ENCODE results near the gene CD300C.
"Not testable (repeated sequence)": the region's sequence is repeated elsewhere in the genome, so short reads cannot be mapped to it uniquely, and the experiment has no call there.

Gene CD300C

DNA sequence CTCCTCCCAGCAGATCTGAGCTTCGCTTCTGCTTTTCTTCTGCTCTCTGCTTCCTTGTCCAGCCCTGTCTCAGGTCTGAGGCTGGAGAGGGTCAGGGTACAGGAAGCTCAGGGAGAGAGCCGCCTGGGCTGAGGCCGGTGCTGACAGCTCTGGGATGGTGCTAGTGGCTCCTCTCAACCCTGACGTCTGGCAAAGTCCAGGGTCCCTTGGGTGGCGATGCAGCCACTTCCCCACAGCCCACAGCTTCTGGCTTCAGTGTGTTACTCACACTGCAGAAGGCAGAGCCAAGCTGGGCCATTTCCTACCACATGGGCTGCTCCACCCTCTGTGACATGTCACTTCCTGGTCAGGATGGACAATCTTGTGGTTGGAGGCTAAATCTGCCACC is at the start of gene CD300C:
Gene CD300C (minus strand): TSS at position 273 of the 388 bp plus-strand sequence. CDS start 333 bp downstream, outside the sequence.
- H3K4me3 ChIP-seq: peak within 1 kb of the TSS in 3 of 7 experiments; percentile 6 to 13 (median 8)
- H3K27ac ChIP-seq: peak within 1 kb of the TSS in 13 of 21 experiments; percentile 15 to 70 (median 40)

DNA sequence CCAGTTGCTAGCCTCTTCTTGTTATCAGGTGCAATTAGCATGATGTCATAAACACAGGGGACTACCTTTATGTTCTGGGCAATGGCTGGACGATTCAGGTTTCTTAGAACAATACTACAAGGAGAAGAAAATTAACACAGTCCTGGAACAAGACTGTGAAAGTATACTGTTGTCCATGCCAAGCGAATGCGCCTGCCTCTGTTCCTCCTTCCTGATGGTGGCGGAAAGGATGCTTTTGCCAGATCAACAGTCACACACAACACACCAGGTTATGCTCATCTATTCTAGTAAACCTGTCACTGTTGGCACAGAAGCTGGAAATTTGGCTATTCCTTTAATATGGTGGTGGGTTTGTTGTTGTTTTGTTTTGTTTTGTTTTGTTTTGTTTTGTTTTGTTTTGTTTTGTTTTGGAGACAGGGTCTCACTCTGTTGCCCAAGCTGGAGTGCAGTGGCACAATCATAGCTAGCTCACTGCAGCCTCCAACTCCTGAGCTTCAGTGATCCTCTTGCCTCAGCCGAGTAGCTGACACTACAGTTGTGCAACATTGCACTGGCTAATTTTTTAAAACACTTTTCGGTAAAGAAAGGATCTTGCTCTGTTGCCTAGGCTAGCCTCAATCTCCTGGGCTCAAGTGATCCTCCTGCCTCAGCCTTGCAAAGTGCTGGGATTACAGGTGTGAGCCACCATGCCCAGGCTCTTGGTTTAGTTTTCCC is 49.3 kb upstream of the CD300C start:
- Histone ChIP-seq H3K27ac (no peak overlapping the region), H3K4me3 (no peak overlapping the region)

DNA sequence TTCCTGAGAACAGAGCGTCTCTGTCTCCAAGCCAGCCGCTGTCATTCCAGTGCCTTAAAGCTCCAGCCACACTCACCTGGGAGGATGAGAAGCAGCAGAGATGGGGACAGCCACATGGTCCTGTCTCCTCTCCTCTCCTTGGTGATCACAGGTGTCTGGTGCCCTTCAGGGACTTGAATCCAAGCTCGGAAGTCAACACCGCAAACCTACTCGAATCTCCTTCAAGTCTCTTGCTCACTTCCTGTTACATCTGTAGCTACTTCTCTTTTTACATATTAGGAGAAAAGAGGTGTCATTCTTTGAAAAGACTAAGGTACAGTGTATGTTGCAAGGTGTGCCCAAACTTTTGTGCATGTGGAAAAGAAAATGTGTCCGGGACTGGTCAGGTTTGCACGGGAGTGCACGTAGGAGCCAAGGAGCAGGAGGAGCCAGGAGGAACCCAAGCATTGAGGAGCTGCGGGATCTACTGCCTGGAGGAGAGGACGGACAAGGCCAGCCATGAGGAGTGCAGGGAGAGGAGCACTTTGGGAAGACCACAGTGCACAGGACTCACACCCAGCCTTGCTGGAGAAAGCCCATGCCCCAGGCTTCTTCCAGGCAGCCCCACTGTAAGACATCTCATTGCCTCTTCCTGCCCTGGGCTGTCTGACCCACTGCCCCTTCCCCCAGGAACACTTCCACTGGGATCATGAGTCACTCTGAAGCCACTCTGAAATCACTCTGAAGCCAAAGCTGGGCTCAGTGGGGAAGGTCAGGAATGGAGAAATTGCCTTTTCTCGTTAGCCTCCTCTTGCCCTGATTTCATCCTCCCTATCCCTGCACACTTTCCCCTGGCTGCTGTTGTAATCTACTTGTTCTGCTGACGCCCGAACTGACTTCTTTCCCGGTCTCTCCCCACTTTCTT is 46.4 kb upstream of the CD300C start, which contains the start of gene CD300LD:
Gene CD300LD (minus strand): TSS at position 197 of the 904 bp plus-strand sequence. CDS start 81 bp downstream, at position 116.
- no peak within 1 kb of the TSS for H3K4me3 ChIP-seq
- no peak within 1 kb of the TSS for H3K27ac ChIP-seq

DNA sequence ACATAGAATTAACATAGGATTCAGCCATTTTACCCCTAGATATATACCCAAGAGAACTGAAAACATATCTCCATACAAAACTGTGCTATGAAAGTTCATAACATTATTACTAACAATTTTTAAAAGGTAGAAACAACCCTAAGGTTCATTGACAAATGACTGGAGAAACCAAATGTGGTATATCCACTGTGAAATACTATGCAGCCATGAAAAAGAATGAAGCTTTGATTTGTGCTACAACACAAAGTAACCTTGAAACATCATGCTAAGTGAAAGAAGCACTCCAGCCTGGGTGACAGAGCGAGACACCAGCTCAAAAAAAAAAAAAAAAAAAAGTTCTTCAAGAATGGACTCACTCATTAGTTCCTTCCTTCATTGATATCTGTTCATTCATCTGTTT is 45.6 kb upstream of the CD300C start:
- H3K27ac ChIP-seq: no peak overlapping the region

DNA sequence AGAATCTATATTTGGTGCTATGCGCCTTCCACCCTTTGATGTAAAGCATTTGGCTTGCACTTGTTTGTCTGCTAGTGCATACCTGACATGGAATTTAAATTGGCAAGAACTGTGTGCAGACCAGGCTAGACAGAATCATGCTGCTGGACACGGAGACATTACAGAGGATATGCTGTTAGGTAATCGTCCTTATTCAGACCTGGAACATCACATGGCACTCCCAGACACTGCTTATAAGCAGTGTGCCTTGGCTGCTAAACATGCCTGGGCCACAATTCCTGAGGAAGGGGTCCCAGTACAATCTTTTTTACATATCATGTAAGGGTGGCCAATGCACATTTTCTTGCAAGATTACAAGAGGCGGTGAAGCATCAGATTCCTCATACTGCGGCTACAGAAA is 39.8 kb upstream of the CD300C start:
- no peak overlapping the region for H3K27ac ChIP-seq
- H3K4me3 ChIP-seq: no peak overlapping the region

More for the DNA sequence above, 45.6 kb upstream of the CD300C start:
- no peak overlapping the region for H3K4me3 ChIP-seq

DNA sequence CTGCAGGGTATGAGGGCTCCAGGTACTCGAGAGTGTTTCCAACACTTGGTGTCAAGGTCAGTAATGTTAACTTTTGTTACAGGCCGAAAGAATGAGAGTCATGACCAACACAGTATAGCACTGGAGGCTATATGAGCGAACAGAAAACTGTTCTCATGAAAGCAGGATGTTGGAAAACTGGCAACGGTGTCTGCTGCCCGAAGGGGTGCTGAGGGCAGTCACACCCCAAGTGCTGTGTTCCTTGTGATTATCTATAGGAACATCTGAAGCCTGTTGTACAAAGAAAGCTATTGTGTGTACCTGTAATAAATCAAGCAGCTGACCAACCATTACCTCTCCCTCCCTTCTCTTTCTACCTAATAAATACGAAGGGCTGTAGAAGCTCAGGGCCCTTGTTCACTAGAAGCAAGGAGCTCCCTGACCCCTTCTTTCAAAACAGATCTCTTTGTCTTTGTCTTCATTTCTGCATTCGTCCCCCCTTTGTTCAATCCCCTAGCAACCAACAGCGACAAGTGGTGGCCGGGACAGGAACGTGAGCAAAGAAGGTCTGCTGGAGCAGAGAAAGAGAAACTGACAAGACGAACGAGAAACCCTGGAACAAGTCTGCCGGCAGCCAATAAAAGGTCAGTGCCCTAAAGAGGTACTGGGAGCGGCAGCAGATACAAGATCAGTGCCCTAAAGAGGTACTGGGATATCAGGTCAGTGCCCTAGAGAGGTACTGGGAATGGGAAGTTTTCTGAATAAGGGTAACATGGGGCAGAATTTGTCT is 38.6 kb upstream of the CD300C start:
- H3K4me3 ChIP-seq: no peak overlapping the region

DNA sequence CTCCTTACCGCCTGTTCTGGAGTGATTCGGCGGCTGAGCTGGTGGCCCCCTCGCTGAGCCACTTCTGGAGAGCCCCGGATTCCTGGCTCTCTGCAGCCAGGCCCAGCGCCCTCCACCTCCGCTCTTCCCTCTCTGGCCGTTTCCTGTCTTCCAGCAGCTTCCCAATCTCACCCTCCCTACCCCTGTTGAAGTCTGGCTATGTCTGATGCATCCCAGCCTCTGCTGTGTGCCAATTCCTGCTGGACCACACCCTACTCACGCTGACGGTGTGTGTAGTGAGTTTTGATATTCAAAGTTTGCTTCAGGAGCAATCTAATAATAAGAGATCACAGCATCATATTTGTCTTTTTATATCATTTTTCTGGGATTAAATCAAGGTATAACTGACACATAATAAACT is 36.7 kb upstream of the CD300C start:
- no peak overlapping the region for H3K4me3 ChIP-seq
- no peak overlapping the region for H3K27ac ChIP-seq

More for the DNA sequence above, 38.6 kb upstream of the CD300C start:
- H3K27ac ChIP-seq: no peak overlapping the region

DNA sequence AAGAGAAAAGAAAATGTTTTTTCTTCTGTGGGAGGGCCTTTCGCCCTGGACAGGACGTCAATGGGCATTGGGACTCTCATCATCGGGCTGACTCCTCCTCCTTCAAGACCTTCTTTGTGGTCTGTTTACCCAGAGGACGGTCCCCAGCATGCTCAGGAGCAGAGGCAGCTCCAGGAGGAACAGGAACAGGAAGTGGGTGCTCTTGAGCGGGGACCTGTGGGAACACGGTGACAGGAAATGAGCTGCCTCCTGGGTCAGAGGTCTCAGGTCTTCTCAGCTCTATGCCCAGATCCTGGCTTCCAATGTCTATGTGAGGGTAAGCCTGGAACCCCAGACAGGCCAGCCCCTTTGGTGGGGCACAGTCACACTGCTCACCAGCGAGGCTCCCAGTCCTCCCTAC is 34.0 kb upstream of the CD300C start:
- no peak overlapping the region for H3K27ac ChIP-seq
- no peak overlapping the region for H3K4me3 ChIP-seq

DNA sequence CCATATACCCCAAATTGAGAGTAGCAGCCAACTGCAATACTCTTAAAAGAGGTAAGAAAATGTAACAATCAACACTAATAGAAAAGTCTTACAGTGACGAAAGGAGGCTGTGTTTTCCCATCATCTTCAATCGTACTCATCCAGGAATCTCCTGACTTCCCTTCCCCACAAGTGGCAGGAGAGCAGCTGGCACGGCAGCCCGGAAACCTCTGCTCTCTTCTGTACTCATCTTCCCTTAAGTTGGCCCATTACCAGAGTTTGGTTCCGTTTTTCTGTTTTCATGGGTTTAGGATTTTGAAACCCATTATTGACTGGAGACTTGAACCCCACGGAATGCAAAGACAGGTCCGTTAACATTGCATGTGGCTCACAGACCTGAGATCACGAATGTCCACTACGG is 33.1 kb upstream of the CD300C start:
- H3K4me3 ChIP-seq: no peak overlapping the region
- no peak overlapping the region for H3K27ac ChIP-seq

DNA sequence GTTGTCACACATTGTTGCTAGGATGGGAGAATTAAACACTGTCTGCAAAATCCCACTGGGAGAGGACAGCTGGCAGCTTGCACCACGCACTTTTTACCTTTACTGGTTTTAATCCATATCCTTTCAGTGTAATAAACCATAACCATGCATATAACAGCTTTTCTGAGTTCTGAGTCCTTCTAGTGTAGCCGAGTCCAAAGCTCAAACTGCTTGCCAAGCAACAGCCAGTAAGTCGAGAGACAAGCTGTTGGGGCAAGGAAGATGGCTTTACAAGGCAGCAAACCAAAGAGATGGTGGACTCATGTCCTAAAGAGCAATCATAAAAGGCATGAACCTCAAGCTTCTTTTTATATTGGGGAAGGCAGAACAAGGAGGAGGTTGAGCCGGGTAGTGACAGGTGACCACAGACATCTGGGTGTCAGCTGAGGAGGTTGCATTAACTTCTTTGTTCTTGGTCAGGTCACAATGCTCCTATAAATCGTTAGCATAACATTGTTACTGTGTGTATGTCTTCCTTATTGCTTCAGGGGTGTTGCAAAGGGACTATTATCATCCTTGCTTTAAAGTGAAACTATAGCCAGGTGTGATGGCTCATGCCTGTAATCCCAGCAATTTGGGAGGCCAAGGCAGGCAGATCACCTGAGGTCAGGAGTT is 28.7 kb upstream of the CD300C start:
- H3K27ac ChIP-seq: no peak overlapping the region
- no peak overlapping the region for H3K4me3 ChIP-seq

DNA sequence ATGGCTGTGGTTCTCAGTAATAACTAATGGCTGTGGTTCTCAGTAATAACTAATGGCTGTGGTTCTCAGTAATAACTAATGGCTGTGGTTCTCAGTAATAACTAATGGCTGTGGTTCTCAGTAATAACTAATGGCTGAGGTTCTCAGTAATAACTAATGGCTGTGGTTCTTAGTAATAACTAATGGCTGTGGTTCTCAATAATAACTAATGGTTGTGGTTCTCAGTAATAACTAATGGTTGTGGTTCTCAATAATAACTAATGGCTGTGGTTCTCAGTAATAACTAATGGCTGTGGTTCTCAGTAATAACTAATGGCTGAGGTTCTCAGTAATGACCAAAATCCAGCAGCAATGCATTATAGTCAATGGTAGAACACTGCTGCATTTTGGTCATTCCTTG is 27.7 kb upstream of the CD300C start:
- not testable (repeated sequence) for H3K4me3 ChIP-seq, H3K27ac ChIP-seq

DNA sequence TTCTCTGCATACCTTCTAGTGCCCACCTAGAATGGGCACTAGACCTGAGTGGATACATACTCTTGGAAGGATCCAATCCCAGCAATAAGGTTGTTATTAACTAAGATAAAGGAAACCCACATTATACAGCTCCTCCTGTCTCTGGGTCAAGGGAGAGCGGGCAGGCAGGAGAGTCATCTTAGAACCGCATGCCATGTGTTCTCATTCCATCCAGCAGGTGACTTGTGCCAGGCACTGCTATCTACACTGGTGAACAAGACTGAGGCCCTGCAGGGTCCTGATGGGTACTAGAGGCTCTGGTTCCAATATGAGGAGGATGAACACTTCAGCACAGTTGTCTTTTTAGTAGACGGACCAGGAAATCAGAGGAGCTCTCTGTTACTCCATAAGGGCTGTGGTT is 27.3 kb upstream of the CD300C start:
- Histone ChIP-seq H3K27ac (no peak overlapping the region), H3K4me3 (no peak overlapping the region)

DNA sequence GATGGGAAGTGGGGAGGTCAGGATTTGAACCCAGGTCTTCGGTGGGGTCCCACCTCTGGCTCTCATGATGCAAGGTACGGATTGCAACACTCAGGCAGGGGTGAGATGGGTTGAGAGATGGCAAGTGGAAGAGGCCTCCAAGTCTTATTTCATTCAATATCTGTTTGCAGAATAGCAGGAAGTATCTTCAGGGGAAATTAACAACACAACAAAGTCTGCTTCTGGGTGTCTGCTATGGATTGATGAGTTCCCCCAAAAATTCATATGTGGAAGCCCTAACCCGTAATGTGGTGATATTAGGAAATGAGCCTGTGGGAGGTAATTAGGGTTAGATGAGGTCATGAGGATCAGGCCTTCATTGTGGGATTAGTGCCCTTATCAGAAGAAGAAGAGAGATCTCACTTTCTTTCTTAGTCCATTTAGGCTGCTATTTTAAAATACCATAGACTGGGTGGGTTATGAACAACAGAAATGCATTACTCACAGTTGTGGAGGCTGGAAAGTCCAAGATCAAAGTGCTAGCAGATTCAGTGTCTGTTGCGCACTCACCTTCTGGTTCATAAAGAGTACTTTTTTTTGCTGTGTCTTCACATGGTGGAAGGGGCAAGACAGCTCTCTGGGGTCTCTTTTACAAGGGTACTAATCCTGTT is 25.8 kb upstream of the CD300C start:
- H3K4me3 ChIP-seq: no peak overlapping the region
- H3K27ac ChIP-seq: no peak overlapping the region

DNA sequence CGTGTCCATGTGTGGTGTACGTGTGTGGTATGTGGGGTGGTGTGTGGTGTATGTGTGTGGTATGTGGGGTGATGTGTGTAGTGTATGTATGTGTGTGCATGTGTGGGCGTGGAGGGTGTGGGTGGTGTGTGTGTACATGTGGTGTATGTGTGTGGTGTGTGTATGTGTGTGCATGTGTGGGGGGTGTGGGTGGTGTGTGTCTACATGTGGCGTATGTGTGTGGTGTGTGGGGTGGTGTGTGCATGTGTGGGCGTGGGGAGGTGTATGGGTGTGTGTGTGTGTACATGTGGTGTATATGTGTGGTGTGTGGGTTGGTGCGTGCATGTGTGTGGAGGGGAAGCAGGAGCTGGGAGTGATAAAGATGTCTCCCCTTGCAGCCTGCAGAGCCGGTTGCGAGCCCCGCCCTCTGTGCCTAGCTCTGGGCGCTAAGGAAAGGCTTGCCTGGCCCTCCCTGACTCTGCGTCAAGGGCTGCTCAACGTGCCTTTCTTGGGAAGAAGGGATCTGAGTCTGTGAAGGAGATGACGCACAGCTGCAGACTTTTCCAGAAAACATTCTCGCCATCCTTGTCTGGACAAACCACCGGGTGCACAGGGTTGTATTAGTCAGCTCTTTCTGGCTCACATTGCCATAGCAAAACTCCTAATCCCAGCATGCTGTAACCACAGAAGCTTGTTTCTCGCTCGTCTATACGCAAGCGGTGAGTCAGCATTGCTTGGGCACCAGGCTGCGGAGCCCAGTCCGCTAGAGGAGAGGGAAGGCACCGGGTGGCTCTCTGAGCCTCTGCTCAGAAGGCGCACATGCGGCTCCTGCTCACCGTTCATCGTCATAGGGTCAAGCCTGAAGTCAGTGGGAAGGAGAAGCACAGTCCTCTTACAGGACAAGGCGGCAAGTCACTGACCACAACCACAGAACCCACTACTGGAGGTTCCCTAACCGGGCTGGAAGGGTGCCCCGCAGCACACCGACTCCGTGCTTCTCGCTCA is 23.4 kb upstream of the CD300C start:
- H3K4me3 ChIP-seq: no peak overlapping the region
- peak overlapping the region in 15 of 21 experiments; percentile 19 to 73 (median 55) for H3K27ac ChIP-seq

DNA sequence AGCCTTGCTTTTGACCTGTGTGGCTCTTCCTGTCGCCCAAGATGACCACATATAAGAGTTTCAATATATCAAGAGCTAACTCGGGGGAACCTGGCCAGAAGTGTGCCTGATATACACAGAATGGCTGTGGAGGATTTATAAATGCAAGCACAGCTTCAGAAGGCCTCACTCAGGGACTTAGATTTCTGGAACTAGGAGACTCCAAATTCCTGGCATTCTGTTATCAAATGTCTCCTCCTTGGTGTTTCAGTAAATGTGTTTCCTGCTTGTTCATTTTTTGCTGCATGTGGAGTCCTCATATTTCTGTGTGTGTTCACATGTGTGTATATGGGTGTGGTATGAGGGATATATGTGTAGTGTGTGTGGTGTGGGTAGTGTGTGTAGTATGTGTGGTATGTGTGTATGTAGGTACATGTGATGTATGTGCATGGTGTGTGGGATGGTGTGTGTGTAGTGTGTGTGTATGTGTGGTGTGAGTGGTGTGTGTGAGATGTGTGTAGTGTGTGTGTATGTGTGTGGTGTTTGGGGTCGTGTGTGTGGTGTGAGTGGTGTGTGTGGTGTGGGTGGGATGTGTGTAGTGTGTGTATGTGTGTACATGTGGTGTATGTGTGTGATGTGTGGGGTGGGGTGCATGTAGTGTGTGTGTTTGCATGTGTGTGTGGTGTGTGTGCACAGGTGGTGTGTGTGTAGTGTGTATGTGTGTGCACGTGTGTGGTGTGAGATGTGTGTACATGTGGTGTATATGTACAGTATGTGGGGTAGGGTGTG is 22.4 kb upstream of the CD300C start:
- no peak overlapping the region for H3K4me3 ChIP-seq
- H3K27ac ChIP-seq: peak overlapping the region in 4 of 21 experiments; percentile 19 to 73 (median 44)

DNA sequence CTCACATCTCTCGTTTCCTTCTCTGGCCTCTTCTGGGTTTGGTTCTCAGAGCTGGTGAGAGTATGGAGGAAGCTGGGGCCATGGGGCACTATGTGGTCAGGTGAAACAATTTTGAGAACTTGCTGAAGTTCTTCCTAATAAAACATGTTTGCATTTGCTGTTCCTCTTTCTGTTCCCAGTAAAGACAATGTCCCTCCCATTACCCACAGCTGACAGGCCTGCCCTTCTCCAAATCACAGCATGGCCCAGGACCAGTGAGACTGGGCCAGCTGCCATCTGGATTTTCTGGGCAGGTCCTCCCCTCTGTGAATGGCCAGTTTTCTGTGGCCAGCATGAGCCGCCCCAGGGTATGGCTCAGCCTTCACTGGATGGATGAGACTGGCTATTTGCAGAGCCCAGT is 21.5 kb upstream of the CD300C start, which contains the start of gene CD300H:
Gene CD300H (minus strand): TSS at position 113 of the 400 bp plus-strand sequence.
- H3K27ac ChIP-seq: peak within 1 kb of the TSS in 1 of 21 experiments; percentile 19
- H3K4me3 ChIP-seq: no peak within 1 kb of the TSS

DNA sequence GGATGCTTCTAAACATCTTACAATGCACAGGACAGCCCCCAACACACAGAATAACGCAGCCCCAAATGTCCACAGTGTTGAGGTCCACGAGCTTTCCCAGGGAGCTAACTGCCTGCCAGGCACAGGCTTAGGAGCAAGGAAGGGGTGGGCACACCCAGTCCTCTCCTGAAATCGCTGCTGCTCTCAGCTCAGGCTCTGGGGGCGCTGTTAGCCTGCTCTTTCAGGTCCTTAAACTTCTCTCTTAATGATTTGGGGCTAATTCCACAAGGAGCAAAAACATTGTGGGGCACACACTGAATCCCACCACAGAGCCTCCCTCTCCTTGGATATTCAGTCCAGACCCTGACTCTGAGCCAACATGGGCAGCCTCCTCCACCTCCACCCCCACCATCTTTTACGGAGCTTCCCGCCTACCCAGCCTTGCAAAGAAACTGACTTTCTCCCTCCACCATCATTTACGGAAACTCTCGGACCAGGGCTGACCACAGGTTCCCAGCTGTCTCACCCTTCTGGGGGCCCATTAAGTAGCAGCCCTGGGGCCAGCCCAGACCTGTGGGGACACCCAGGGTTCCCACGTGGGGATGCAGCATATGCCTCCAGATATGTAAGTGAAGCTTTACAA is 20.3 kb upstream of the CD300C start:
- H3K4me3 ChIP-seq: no peak overlapping the region
- no peak overlapping the region for H3K27ac ChIP-seq

Data from skin epidermis (tissue), 12 donors.